ENCODE measurements around the gene FHL2. TPM values are rescaled to one million over a fixed set of nuclear protein-coding genes. Genes with fewer than 3 reads are reported as not detected.

Gene FHL2
- total RNA-seq, 1 donor from 2014 or later = 0.16 TPM

- no peaks in the 10 kb centered on the region for H3K36me3 Mint-ChIP-seq (ENCODE audit: low read depth)
- H3K9me3 Mint-ChIP-seq = no peaks in the 10 kb centered on the region
- intact Hi-C loops (cut with micrococcal nuclease) = no loop called here
- ATAC-seq (ENCODE audit: low read depth) (no peak), DNase-seq (no peak)
- POLR2A ChIA-PET = no interaction called here
- H3K27me3 Mint-ChIP-seq = peaks cover 3% of the 10 kb centered on the region
- TF ChIP-seq, protein P1, sequence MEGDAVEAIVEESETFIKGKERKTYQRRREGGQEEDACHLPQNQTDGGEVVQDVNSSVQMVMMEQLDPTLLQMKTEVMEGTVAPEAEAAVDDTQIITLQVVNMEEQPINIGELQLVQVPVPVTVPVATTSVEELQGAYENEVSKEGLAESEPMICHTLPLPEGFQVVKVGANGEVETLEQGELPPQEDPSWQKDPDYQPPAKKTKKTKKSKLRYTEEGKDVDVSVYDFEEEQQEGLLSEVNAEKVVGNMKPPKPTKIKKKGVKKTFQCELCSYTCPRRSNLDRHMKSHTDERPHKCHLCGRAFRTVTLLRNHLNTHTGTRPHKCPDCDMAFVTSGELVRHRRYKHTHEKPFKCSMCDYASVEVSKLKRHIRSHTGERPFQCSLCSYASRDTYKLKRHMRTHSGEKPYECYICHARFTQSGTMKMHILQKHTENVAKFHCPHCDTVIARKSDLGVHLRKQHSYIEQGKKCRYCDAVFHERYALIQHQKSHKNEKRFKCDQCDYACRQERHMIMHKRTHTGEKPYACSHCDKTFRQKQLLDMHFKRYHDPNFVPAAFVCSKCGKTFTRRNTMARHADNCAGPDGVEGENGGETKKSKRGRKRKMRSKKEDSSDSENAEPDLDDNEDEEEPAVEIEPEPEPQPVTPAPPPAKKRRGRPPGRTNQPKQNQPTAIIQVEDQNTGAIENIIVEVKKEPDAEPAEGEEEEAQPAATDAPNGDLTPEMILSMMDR (IDR thresholded peaks at IDR 0.05) = no peak
- CTCF ChIA-PET = interaction anchor here (1.4 kb wide), 1 partner anchor 28 kb away, joined by 3 read pairs; no protein-coding TSS in a partner anchor
- H3K4me1 Mint-ChIP-seq = peaks cover 1% of the 10 kb centered on the region
- no peak overlapping the region for H3K4me3 Mint-ChIP-seq
- no peak overlapping the region for H3K27ac Mint-ChIP-seq
Measured at GRCh38 chr2:105375001-105375561, 23.8 kb downstream of the FHL2 start.

DNA sequence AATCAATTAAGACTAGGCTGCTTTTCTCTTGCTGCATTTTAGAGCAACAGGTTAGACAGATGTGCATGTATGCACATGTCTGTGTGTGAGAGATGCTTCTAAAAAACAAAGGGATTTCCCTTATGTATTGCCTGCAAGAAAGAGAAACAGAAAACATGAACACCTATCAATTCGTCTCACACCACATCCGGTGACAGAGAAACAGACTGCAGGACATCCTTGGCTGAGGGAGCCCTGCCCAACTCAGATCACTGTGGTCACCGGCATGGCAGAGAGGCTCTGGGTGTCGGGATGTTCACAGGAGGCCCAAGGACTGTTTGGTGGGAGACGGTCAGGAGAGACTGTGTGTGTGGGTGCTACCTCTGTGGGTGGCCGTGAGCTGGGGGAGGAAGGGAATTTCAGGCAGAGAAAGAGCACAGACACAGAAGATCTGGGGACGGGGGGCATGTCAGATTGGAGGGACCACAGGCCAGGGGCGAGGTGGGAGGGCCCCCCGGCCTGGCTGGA, 24.9 kb downstream of the FHL2 start:
- Mint-ChIP-seq H3K27ac (no peak overlapping the region), H3K4me1 (peaks cover 7% of the 10 kb centered on the region), H3K9me3 (no peaks in the 10 kb centered on the region), H3K27me3 (no peaks in the 10 kb centered on the region), H3K4me3 (no peak overlapping the region), H3K36me3 (ENCODE audit: low read depth) (no peaks in the 10 kb centered on the region)
- DNase-seq (no peak), ATAC-seq (ENCODE audit: low read depth) (no peak)
- ChIA-PET POLR2A (no interaction called here), CTCF (no interaction called here)
- TF ChIP-seq, protein P1 (IDR thresholded peaks at IDR 0.05) = no peak
- intact Hi-C loops (cut with micrococcal nuclease) = no loop called here

DNA sequence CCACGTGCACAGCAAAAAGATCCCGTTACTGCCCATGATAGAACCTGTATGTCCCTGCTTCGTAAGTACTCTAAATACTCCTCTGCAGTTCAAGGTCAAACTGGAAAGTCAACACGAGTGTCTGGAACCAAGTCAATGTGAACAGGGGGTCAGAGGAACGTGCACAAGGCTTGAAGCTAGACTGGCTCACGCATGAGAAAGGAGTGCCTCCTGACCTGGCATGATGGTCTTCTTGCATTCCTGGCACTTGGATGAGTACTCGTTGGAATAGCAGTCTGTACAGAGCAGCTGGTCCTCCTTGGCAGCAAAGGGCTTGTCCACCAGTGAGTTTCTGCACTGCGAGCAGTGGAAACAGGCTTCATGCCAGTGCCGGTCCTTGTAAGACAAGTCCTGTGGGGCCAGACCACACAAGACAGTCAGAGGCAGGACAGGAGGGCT, 25.5 kb downstream of the FHL2 start:
- H3K36me3 Mint-ChIP-seq (ENCODE audit: low read depth) = no peaks in the 10 kb centered on the region
- no peak for DNase-seq
- ChIA-PET CTCF (no interaction called here), POLR2A (no interaction called here)
- intact Hi-C loops (cut with micrococcal nuclease) = no loop called here
- no peak overlapping the region for H3K4me3 Mint-ChIP-seq
- H3K27ac Mint-ChIP-seq = no peak overlapping the region
- no peaks in the 10 kb centered on the region for H3K9me3 Mint-ChIP-seq
- TF ChIP-seq, protein P1 (IDR thresholded peaks at IDR 0.05) = no peak
- no peaks in the 10 kb centered on the region for H3K27me3 Mint-ChIP-seq
- H3K4me1 Mint-ChIP-seq = peaks cover 7% of the 10 kb centered on the region
- ATAC-seq (ENCODE audit: low read depth) = no peak

GRCh38 chr2:105371810-105372209, 27.0 kb downstream of the FHL2 start:
- TF ChIP-seq, protein P1 (IDR thresholded peaks at IDR 0.05) = no peak
- ATAC-seq (ENCODE audit: low read depth) = no peak
- CTCF ChIA-PET = no interaction called here
- Mint-ChIP-seq H3K9me3 (no peaks in the 10 kb centered on the region), H3K27ac (no peak overlapping the region), H3K27me3 (no peaks in the 10 kb centered on the region), H3K36me3 (ENCODE audit: low read depth) (no peaks in the 10 kb centered on the region), H3K4me3 (no peak overlapping the region), H3K4me1 (peaks cover 7% of the 10 kb centered on the region)
- DNase-seq = no peak
- intact Hi-C loops (cut with micrococcal nuclease) = no loop called here
- POLR2A ChIA-PET = no interaction called here

GRCh38 chr2:105371156-105371555, 27.7 kb downstream of the FHL2 start:
- H3K4me3 Mint-ChIP-seq = no peak overlapping the region
- TF ChIP-seq, protein P1 (IDR thresholded peaks at IDR 0.05) = no peak
- no peaks in the 10 kb centered on the region for H3K27me3 Mint-ChIP-seq
- CTCF ChIA-PET = interaction anchor here (1.3 kb wide), 1 partner anchor 150 kb away, joined by 4 read pairs; no protein-coding TSS in a partner anchor
- H3K9me3 Mint-ChIP-seq = no peaks in the 10 kb centered on the region
- H3K36me3 Mint-ChIP-seq (ENCODE audit: low read depth) = no peaks in the 10 kb centered on the region
- no peak overlapping the region for H3K27ac Mint-ChIP-seq
- intact Hi-C loops (cut with micrococcal nuclease) = no loop called here
- H3K4me1 Mint-ChIP-seq = peaks cover 7% of the 10 kb centered on the region
- POLR2A ChIA-PET = no interaction called here
- ATAC-seq (ENCODE audit: low read depth) (no peak), DNase-seq (no peak)
